Suppressor macrophage (primary cell): ENCODE results near the gene GRHL3.

Experiments
- DNase-seq, 4 experiments: peaks; one replicate each; pipeline ENCODE4 v3.0.0-alpha.2; 2020 to 2022

Gene GRHL3

DNA sequence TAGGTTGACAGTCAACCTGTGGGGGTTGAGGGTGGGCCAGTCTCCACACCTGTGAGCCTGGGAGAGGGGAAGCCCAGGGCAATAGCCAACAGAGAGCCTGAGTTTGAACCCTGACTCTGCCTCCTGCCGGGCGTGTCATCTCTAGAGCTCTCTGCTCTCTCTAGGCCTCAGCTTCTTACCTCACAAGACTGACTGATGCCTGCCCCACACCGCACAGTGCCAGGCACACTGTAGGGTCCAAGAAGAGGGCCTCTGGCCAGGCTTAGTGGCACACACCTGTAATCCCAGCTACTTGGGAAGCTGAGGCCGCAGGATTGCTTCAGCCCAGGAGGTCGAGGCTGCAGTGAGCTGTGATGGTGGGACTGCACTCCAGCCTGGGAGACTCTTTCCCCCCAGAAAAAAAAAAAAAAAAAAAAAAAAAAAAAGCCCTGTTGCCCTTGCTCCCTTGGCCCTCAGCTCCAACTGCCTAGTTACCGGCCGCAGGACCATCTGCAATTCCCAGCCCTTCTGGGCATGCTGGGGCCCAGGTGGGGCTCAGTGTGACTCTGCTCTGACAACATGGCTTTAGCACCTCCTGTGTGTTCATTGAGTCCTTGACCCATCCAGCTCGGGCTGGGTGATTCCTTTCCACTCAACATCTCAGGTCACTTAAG, 25.1 kb downstream of the GRHL3 start:
- DNase-seq, result no peak

DNA sequence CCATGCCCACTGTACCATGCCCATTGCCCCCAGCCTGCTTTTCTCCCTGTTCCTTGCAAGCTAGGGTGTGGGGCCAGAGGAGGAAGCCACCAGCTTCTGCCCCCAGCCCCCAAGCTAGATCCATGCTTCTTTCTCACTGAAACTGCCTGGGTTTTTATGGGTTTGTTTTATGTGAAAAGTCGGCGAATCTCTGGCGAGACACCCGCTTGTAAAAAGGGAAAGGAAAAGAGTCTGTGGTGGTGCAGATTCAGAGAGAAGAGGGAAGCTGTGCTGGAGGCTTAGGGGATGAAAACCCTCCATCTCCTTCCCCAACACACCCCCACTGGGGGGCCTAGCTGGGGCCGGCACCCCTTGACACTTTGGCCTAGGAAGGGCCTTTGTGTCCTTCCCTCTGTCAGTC, 26.2 kb downstream of the GRHL3 start:
- no peak for DNase-seq

DNA sequence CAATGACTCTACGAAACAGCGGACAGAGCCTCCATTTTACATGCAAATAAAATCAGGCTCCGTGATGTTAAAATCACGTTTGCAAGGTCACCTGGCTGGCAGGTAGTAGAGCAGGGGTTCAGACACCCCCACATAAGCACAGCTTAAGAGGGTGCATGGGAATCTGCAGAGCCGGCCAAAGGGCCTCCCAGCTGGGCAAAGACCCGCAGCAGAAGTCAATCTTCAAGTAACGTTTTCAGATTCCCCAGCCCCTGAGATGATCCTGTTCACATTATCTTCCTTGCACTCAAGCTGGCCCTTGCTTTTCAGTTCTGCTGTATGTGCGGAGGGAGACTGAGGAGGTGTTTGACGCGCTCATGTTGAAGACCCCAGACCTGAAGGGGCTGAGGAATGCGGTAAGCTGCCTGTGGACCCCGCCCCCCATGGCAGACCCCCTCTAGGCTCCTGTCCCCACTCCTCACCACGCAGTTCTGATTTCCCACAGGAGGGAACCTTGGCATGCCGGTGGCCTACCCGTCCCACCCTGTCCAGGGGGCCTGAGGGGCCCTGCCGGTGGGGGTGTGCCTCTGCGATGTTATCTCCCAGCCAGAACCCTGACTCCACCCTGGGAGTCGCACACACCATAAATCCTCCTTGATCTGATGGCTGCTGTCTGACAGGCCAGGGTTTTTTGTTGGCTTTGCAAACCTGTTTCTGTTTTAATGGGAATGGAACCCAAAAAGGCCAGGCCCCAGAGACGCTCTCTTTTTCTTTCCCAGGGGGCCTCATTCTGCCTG, 28.2 kb downstream of the GRHL3 start:
- no peak for DNase-seq

DNA sequence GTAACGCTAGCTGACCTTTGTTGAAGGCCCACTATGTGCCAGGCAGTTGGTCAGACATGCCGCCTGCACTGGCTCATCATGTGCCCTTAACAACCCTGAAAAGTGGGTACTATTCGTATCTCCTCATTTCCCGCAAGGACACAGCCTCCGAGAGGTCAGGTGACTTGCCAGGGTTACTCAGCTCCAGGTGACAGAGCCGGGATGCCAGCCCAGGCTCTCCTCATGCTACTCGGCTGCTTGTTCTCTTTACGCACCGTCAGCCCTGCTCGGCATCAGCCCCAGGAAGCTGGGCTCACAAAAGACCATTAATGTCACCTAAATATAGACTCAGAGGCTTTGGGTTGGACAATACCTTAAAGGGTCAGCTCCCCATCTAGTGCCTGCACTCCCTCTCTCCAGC, 29.0 kb downstream of the GRHL3 start:
- DNase-seq, result no peak

DNA sequence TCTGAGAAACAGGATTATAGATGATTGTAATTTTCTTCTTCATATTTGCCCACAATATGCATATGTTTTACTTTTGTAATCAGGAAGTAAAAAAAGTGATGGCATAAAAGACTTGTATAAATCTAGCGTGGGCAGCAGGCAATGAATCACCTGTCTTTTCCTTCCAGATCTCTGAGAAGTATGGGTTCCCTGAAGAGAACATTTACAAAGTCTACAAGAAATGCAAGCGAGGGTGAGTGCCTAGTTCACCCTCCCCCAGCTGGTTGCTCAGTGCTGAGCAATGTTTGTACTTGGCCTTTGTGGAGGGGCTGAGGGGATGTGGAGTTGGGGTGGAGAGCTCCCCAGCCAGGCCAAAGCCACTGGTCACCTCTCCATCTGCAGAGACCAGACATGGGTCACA, 30.7 kb downstream of the GRHL3 start:
- DNase-seq, result peak in 2 of 4 experiments; percentile 20 to 31

DNA sequence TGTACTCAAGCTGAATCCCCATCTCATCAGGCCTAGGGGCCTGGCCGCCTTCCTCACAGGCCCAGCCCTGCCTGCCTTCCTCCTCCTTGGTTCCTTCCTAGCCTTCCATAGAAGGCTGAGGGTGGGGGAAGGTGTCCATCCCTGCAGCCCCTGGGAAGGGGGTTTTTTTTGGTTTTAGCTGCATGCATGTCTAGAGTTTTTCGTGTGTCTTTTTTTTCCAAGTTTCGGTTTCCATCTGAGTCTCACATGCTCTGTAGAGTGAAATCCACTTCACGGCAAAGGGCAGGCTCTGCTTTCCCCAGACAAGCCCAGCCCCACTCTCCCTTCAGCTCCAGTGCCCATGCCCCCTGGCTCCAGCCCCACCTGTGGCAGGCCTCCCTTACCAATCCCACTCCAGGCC, 32.1 kb downstream of the GRHL3 start:
- no peak for DNase-seq

DNA sequence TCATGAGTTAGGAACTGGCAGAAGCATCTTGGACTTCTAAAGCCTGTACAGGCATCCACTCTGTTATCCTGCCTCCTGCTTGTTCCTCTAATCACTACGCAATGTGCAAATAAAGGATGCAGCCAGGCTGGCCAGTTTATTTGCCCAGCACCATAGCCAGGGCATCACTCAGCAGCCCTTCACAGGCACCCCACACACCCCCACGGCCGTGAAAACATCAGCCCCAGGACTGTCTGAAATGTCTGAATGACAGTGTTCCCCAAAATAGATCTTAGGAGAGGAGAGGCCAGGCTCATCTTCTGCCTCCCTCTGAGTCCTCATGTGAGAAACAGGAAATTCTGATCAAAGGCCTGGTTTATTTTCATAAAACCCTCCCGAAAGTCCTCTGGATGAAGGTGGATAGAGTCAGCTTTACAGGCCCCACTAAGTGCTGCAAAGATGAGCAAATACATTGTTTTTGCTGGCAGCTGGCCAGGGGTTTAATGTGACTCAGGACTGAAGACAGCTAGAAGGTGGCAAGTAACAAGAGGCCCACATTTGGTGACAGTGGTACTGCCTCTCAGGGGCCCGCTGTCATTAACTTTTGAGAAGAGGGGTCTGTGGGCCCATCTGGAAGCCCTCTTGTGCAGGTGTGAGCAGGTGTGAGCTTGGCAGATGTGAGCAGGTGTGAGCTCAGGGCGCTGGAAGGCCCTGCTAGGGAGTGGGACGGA, 32.9 kb downstream of the GRHL3 start:
- peak in 2 of 4 experiments; percentile 30 to 39 for DNase-seq

DNA sequence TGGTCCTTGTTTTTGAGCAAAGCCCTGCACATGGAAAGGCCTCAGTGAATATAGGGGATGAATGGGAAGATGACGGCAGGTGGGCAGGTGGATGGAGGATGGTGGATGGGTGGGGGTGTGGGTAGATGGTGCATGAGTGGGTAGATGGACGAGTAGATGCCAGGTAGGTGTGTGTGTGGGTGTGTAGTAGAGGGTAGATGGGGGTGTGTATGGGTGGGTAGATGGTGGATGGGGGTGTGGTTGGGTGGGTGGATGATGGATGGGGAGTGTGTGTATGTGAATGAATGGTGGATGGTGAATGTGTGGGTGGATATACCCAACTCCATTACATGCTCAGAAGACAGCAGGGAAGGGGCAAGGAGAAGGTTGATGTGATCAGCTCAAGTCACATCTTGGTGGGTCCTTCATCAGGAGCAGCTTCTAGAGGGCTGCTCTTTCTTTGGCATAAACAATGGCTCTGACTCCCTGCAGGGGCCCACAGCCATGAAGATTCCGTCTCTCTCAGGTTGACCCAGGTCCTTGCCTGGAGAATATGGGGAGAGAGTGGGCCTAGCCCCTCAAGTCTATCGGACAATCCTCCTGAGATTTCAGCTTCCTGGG, 34.2 kb downstream of the GRHL3 start:
- DNase-seq, result no peak

DNA sequence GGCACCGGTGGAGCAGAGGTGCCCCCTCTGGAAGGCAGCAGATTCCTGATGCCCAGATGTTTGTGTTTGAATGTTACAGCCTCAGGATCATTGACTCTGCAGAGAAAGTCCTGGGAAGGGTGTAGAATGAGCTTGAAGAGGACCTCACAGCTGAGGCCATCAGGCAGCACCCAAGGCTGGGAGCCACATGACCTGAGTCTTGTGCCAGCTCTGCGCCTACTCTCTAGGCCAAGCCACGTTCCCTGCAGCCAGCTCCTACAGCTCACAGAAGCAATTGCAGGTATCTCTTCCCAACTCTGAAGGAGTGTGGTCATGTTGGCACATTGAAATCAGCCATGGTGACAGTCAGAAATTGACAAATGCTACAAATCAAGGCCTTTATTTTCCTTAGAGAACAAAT, 36.3 kb downstream of the GRHL3 start:
- peak in 3 of 4 experiments; percentile 11 to 39 (median 24) for DNase-seq

DNA sequence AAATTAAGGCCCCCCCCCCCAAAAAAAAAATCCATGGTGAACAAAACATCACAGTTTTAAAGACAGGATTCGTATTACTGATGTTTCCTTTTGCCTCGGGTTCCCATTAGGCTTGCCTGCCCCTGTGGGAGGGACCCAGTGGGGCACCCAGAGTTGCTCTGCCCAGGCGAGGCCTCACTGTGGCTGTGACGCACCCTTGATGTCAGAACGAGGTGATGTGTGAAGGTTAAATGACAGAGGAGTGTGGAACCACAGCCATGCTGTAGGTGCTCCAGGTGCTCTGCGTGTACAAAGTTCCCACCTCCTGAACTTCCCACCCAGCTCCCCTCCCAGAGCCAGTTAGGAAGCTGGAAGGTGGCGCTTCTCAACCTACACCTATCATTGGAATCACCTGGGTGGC, 37.9 kb downstream of the GRHL3 start:
- no peak for DNase-seq

DNA sequence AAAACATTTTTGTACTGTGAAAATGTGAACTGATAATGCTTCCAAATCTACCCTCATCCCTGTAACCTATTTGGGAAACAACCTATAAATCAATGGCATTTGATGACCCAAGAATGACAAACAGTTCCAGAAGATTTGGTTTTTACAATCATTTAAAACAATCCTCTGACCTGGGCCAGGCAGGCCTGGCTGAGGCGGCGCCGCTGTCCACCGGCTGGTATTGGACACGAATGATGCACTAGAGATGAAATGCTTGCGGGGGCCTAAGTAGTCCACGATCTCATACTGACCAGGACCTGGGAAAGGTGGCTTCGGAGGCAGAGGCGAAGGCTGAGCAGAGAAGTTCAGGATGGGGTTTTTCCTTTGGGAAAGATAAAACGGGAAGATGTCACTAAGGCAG, 41.5 kb downstream of the GRHL3 start:
- no peak for DNase-seq

DNA sequence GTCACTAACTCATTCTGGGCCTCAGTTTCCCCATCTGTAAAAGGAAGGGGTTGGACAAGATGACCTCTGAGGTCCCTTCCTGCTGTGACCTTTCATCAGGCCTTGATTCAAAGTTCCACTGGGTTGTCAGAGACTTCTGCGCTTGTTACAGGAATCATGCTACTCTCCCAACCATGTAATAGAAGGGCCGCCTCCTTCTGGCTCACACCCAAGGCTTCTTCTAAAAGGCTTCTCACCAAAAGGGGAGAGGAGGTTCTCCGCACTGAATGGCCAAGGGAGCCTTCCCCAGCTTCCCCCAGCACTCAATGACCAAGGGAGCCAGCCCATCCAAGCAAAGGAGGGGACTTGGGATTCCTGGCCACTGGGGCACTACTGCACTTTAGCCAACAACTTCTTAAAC, 42.7 kb downstream of the GRHL3 start:
- DNase-seq, result no peak

DNA sequence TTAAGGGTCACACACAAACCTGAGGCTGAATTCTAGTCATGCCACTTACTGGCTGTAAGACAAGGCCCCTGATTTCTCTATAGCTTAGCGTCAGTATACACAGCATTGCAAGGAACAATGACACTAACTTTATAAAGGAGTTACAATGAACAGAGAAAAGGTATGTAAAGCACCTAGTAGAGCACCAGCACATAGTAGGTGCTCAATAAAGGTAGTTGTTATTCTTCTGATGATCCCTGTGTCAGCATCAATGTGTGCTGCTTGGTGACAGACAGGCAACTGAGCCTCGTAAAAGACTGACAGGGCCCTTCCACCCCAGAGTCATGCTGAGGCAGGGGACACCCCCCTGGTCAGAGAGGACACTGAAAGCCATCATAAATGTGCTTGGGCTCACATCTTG, 43.2 kb downstream of the GRHL3 start:
- no peak for DNase-seq

DNA sequence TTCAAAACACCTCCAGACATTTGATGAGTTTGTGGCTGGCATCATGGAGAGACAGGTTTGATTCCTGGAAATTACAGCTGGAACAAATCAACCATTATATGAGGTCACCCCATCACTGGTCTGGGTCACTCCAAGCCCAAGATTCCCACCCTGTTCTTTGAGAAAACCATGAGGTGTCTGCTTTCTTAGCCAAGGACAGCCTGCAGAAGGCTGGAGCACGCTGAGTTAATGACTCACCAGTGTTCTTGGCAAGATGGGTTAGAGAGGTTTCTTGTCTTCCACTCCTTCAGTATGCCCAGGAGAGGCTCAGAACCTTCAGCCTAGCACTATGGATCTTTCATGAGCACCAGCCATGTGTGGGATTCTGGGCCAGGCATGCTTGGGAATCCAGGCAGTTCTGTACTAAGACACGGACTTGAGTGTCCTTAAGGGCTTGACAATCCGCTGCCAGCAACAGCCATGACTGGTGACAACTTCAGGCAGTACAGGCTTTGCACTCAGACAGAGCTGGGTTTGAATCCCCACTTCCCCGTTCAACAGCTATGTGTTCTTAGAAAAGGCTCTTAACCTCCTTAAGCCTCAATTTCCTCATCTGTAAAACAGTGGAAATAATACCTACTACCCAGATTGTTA, 43.9 kb downstream of the GRHL3 start:
- no peak for DNase-seq

DNA sequence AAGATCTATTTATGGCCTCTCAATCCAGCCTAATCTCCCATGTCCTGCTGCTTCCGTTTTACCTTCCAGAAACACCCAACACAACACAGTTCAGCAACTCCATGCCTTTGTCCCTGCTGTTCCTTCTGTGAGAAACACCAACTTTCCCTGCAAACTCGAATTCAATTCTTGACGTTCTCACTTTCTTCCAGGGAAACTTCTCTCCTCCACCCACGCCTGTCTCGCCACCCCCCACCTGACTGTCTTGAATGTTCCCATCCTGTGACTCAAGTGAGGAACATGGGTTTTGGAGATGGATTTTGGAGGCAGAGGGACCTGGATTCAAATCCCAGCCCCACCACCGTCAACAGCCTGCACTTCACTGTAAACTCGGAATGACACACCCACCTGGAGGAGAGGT, 44.8 kb downstream of the GRHL3 start:
- no peak for DNase-seq

DNA sequence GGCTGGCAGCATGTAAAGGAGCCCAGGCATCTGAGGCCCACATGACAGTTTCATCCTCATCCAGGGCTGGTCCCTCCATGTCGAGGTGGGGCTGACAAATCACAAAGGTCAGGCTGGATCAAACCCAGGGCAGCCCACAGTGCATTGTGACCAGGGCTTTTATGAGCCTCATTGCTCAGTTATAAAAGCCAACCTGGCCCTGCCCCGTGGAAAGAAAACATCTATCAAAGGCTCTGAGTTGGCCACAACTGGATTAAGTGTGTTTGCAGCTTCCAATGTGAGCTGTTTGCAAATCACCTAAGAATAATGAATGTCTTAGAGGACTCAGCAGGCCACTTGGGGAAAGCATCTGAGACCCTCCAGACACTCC, 45.4 kb downstream of the GRHL3 start:
- no peak for DNase-seq

DNA sequence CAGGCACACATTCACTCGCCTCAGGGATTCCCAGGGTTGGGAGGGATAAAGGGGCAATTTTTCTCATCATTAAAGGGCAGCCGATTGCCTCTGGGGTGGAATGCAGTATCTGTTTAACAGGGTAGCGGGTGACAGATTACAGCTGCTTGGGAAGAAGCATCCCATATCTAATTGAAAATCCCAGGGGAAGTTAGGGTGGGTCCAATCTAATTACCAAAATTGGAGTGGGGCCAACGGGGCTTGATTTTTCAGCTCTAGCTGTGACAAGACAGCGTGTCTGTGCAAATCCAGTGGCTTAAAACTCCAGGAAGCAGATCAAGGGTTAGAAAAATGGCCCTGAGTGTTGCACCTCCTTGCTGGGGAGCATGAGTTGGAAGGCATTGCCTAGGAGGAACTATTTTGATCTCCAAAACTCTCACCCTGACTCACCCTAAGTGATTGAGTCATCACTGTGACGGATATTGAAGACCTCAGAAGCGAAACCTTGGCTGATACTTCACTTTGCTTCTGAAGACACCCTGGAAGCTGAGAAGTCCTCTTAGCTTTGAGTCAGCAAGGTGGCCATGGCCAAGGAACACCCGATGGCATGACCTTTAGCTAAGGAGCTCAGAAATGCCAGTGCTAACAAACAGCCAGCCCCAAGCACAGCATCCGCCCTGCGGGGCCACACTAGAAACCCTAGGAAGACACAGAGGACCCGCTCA, 46.0 kb downstream of the GRHL3 start:
- DNase-seq, result peak; percentile 70 to 88 (median 77)

DNA sequence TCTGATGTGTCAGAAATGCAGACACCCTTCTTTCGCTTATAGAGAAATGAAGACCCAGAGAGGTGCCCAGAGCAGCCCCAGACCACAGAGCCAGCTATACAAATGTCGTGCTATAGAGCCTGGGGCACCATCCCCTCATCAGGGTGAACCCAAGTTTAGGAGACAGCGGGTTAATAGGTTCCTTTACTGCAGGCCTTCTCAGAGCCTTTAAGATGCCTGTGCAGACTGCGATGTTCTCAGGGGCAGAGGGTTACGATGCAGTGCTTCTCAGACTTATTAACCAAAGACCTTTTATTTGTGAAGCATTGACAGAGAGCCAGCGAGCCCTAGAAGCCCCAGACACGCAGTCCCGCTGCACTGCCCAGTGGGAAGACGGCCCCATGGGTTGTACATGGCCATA, 47.5 kb downstream of the GRHL3 start:
- DNase-seq, result no peak

DNA sequence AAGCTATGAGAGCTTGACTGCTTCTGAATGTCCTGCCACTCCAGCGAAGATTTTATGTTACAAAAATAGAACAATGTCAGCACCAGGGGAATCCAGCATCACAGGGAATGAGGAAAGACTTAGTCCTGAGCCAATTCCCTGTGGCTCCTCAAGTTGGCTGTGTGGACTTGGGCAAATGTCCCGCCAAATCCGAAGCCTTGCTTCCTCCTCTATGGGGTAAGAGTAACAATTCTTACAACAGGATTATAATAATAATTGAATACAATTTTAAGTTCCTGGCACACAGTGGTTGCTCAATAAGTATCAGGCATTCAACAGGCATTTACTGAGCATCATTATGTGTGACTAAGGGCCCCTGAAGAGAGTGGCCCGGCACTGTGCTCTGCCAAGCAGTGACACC, 50.0 kb downstream of the GRHL3 start:
- no peak for DNase-seq

DNA sequence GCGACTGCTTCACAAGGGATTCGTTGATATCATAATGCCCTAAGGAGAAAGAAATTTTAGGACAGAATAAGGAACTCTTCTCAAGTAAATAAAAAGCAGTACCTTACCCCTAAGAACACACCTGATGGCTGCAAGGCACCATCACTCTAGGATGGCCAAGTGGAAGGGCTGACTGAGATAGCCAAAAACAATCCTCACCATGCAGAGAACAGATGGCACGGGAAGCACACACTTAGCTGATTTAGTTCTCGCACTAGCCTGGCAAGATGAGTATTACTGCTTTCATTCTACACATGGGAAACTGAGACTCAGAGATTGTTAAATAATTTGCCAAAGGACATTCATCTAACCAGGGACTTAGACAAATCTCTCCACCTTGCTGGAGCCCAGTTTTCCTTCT, 50.6 kb downstream of the GRHL3 start:
- no peak for DNase-seq

DNA sequence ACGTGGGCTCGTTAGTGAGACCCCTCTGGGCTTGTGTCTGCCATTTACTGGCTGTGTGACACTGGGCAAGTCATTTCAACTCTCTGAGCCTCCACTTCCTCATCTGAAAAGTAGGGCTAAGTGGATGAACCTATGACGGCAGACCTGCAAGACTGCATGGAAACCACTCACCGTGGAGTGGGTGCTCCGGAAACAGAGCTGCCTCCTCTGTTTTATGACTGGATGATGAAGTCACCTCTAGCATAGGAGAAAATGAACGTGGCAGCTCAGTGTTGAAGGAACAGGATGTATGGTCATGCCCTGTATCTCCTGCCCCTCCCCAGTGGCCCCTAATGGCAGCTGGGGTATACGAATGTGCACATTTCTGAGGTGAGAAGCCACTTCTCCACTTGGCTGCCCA, 53.9 kb downstream of the GRHL3 start:
- DNase-seq, result peak in 2 of 4 experiments; percentile 11 to 23

DNA sequence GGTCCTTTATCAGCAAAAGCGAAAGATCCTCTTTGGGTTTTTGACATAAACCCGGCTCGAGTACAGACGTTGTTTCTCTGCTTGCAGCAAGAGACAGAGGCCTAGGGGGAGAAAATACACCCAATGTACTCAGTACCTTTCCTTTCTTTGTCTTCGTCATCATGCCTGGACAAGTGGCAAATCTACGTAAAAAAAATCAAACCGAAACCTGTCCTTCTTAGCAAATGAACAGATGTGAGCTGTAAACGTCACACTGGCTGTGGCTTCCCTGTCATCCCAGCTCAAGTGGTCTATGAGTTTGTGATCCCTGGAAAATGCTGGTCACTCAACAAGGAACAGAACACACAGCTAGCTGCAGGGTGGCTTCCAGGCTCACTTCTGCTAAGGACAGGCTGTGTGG, 54.6 kb downstream of the GRHL3 start:
- no peak for DNase-seq
